NCI-H524 treated with DMSO at 0.1 percent for 48 hours (cell line): ENCODE measurements around the gene HINT3.
"Not testable (repeated sequence)": the region's sequence is repeated elsewhere in the genome, so short reads cannot be mapped to it uniquely, and the experiment has no call there.

Source experiments
- DNase-seq: peaks from one replicate; lab custom pipeline; 2025; lab: John Stamatoyannopoulos, UW

The HINT3 gene

DNA sequence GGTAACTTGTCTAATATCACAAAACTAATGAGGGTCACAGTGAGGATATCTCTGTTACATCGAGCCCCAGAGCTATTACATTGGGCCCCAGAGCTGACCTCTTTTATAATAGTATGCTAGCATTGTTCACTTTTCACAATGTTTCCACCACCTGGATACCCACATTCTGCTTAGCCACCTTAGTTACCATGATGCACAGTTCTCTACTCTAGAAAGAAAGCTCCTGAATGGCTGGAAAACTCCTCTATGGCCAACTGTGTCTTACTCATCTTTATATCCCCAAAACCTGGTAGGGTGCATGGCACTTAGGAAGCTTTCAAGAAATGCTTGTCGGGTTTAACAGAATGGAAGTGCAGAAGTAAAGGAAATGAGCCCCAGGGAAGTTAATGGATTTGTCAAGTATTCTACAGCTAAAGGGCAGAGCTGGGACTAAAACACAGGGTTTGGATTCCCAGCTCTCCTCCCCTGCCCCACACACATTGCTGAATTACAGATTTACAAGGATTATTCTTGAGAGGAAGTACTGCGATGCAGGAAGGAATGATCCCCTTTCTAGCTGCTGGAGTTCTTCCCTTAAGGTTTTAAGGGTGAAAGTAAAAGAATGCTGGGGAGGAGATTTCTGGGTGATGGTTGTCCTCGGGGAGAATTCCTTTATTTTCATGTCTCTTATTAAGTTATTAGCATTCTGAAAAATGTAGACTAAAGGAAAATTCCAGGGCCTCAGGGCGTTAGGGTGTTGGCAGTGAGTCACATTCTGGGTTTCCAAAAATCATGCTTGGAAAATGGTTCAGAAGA, 16.1 kb upstream of the HINT3 start:
- DNase-seq: no peak

GRCh38 chr6:125942672-125943527, 13.7 kb upstream of the HINT3 start:
- no peak for DNase-seq

DNA sequence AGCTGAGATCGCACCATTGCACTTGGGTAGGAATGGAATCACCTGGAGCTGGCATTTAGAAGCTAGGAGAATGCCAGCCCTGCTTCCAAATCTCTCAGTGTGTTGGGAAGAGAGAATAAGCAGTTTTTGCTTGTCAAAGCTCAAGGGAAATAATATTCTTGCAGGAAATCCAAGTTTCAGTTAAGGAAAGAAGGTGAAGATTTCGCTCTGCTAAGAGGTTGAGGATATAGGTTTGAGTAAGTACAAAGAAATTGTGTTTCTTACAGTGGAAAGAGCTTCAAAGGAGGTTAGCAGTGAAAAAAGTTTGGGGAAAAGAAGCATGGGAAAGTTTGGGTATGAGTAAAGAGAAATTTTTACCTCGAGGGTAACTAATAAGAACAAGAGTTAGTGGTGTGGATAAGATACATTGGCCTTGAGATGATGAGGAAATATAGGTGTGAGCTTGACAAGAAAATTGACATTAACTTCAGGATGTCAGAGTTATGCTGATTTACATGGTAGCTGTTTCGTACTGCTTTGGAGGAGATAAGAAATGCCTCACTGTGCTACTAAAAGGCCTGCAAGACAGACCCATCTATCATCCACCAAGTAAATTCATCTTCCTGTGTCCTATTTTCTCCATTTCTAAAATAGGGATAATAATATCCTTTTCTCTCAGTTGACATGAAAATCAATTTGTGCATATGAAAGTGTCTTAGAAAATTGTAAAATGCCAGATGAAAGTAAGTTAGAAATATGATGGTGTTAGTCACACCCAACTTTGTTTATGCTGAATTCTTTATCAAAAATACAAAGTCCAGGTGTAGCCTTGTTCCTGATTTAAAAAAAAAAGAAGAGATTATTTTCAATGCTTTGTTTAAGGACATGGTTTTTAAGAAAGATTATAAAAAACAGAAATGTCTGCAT, 12.8 kb upstream of the HINT3 start:
- no peak for DNase-seq

- DNase-seq: no peak
Measured at GRCh38 chr6:125944434-125944816, 12.1 kb upstream of the HINT3 start.

GRCh38 chr6:125944896-125945295, 11.7 kb upstream of the HINT3 start:
- DNase-seq: no peak

GRCh38 chr6:125945378-125946141, 11.0 kb upstream of the HINT3 start:
- no peak for DNase-seq

DNA sequence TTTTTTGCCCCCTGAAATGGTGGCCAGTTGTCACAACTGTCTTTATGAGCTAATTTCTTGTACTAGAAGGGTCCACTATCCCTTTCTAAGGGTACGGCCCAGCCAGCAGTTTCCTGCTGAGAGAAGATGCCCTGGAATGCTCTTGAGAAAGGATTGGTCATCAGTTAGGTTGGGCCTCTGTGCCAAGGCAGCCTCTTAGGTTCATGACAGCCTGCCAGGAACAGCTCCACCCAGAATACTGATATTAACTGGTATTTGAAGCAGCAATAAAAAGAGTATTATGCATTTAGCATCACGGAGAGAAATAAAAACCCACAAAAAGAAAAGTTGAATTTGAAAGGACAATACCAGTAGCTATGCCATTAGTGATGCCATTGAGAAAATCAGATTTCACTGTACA, 9.0 kb upstream of the HINT3 start:
- no peak for DNase-seq

- DNase-seq: no peak
Measured at GRCh38 chr6:125948455-125948854, 8.1 kb upstream of the HINT3 start.

- DNase-seq: no peak
Measured at GRCh38 chr6:125949069-125949468, 7.5 kb upstream of the HINT3 start.

DNA sequence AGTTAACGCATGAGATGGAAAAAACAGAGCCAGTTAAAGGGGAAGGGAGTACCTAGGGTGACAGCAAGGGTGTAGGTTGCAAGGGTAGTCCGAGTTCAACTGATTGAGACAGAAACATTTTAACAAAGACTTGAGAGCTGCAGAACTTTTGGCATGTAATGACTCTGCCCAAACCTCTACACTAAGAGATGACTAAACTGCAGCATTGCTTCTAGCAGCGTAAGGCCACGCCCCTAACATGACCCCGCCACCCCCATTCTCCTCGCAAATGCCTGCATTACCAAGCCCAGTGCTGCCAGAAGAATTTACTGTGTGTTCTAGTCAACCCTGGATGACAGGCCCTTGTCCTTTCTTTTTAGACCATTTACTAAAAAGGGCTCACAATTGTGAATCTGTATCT, 6.3 kb upstream of the HINT3 start:
- no peak for DNase-seq

DNA sequence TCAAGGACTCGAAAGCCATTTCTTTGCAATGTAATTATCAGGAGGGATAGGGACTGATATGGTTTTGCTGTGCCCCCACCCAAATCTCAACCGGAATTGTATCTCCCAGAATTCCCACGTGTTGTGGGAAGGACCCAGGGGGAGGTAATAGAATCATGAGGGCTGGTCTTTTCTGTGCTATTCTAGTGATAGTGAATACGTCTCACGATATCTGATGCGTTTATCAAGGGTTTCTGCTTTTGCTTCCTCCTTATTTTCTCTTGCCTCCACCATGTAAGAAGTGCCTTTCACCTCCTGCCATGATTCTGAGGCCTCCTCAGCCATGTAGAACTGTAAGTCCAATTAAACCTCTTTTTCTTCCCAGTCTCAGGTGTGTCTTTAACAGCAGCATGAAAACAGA, 5.9 kb upstream of the HINT3 start:
- DNase-seq: not testable (repeated sequence)

DNA sequence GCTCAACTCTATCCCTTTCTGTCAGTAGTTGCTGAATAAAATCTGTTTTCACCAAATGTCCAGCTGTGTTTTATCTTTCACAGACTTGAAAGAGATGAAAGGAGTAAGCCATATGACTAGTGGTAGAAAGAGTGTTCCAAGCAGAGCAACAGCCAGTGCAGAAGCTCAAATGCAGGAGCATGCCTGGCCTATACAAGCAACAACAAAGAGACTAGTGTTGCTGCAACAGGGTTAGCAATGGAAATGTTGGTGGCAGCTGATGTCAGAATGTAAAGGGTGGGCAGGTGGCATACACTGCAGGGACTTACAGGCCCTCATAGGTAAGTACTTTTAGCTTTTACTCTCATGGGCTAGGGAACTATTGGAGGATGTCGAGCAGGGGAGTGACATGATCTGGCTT, 5.2 kb upstream of the HINT3 start:
- DNase-seq: no peak

DNA sequence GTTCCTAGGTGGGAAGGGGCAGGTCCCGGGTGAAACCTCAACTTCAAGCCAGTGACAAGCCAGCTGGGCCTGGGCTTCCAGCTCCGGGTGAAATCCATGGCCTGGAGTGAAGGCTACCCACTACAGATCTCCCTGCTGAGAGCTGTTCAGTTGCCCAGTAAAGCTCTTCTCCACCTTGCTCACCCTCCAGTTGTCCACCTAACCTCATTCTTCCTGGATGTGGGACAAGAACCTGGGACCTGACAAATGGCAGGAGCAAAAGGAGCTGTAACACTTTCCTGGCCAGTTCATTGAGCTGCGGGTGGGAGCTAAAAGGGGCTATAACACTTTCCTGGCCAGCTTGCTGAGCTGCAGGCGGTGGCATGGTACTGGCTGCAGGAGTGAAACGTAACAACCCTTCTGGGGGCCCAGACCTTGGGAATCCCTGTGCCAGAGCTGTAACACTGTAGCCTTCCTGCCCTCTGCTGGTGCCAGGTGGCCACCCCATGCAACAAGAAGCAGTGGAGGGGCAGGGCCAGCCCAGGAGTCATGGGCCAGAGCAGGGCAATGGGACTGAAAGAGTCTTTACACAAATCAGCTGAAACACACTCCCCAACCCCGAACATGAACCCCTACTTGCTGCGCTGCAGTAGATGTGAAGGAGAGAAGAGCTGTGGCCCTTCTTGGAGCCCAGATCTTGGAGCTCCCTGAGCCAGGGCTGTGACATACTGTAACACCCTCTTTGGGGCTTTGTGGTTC, 3.6 kb upstream of the HINT3 start:
- DNase-seq: no peak

DNA sequence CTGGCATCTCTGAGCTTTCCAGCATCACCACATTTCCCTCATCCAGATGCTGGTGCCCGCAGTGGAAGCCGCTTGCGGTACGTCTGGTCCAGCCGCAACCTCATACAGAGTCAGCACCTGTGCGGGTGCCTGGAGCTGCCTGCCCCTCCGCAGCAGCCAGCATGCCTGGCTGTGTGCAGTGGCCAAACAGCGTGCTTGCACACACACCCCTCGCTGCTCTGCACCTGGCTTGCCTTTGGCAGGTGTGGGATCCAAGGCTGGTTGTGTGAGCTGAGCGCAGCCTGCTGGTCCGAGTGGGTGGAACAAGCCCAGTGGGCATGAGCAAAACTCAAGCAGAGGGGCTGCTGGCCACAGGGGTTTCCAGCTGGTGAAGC, 3.1 kb upstream of the HINT3 start:
- no peak for DNase-seq

DNA sequence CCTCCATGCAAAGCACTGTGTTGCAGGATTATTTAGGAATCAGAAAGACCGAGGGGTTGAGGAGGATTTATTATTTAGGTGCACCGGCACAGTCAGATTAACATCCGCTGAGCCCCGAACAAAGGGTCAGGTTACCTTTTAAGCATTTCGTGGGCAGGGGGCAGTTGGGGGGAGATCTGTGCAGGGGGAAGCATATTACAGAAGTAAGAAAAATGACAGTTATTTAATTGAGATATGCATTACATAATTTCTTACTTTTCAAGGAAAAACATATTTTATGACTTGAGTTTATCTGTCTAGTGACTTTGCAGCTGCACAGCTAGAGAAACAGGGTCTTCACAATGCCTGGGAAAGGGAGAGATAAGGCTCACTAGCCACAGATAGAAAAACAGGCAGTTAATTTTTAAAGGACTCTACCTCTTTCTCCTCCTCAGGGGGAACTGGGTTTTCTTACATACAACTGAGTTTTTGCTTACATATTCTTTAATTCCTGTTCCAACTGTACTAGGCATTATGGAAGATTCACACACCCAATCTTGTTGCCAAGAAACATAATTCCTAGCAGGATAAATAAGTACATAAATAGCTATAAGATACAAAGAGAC, 1.7 kb upstream of the HINT3 start:
- DNase-seq: no peak

- no peak for DNase-seq
Measured at GRCh38 chr6:125955973-125956372, 597 bp upstream of the HINT3 start.

DNA sequence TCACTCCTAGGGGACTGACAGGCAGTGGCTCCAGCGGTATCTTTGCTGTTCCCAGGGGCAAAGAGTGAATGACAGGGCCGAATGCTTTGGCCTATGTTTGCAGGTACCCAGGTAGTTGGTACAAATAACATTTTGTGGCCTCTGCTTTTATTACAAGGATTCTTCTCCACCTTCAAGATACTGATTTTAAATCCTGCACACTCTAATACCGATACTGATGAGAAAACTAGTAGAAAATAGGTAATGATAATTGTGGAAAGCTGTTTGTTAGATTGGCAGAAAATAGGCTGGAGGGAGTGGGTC, 772 bp downstream of the HINT3 start:
- DNase-seq: no peak

DNA sequence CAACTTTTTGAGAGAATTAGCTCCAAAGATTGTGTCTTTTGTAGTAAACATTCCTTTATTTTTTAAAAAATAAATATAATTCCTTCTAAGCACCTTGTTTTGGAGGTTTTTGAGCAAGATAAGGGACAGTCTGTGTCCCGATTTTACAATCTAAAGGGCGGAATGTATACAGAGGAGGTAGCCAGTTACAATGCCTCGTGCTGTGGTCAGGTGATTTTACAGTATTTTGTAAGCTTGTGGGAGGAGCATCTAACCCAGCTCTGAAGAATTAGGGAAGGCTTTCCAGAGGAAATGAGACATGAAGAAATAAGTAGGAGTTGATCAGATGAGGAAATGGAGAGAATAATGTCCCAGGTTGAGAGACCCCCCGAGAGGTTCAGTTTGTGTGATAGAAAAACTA, 1.3 kb downstream of the HINT3 start:
- DNase-seq: no peak

DNA sequence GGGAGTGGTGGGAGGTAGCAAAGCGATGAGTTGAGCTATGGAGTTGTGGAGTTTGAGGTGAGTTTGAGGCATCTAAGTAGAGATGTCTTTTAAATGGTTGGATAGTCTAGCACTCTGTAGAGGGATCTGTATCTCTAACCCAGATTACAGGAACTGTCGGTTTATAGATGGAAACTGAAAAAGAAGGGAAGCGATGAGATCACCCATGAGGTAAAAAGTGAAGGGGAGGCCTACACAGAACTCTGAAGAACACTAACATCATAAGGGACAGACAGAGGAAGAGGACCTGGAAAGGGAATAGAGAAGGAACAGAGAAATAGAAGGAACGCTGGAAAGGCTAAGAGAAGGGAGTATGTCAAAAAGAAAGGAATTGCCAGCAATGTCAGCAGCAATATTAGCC, 2.5 kb downstream of the HINT3 start:
- DNase-seq: no peak

DNA sequence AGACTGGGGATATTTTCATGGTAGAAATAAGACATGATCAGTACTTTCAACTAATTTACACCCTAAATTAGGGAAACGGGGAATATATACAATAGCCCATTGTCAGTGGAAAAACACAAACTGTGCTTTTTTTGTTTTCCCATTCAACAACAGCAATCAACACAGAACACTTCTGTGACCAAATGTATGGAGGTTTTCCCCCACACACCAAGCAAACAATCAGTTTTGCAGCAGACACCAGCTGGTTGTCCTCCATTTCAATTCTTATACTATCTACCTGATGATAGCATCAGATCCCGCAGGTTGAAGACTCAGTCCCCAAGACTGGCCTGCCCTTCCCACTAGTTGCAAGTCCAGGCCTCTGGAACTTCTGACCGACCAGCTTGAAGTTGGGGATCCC, 4.5 kb downstream of the HINT3 start:
- no peak for DNase-seq
